IMR-90 (cell line): Measurements from ENCODE around the gene PDZD8. TPM values are rescaled to one million over a fixed set of nuclear protein-coding genes. Genes with fewer than 3 reads are reported as not detected.

Experiments used
- ATAC-seq: fragments of 200-7000 bp; cut with Tn5 transposase; 2 replicates; pipeline ENCODE4 v1.9.1; 2020; ENCODE audit warnings: low read depth, mild to moderate bottlenecking, moderate library complexity
- BruUV-seq: library from RNA; stranded (reverse); fragments of 400-500 nt; replicated peaks from 2 replicates; lab custom pipeline; 2021; lab: Mats Ljungman, UMichigan
- CTCF ChIA-PET: fragments of 300-600 bp; formaldehyde crosslinking; extraction: SDS; loops from one replicate; lab custom pipeline; 2021; ENCODE audit warnings: antibody characterized with exemption; lab: Yijun Ruan, JAX
- POLR2A ChIA-PET: fragments of 300-600 bp; sonication (Branson Sonifier 250); formaldehyde crosslinking; loops from one replicate; lab custom pipeline; 2022; ENCODE audit warnings: antibody characterized with exemption; ENCODE audit not compliant: unreplicated experiment; lab: Charles Lee
- DNase-seq: peaks from one replicate; pipeline ENCODE4 v3.0.0; 2013
- H2AFZ ChIP-seq: replicated peaks from 2 replicates; pipeline ENCODE3; 2013; ENCODE audit warnings: low read length, mild to moderate bottlenecking; ENCODE audit not compliant: poor library complexity
- H2AK5ac ChIP-seq: 2 replicates; pipeline ENCODE4 v1.6.1; 2013; ENCODE audit warnings: low read depth, low read length, inconsistent platforms
- H2AK9ac ChIP-seq: replicated peaks from 2 replicates; pipeline ENCODE3; 2013; ENCODE audit warnings: mild to moderate bottlenecking, low read depth, low read length, moderate library complexity; ENCODE audit not compliant: poor library complexity
- H2BK120ac ChIP-seq: 2 replicates; pipeline ENCODE4 v1.6.1; 2013; ENCODE audit warnings: low read depth, low read length, inconsistent platforms
- H2BK15ac ChIP-seq: 3 replicates; pipeline ENCODE4 v1.6.1; 2013; ENCODE audit warnings: low read depth, low read length, inconsistent platforms
- H2BK20ac ChIP-seq: 2 replicates; pipeline ENCODE4 v1.6.1; 2013; ENCODE audit warnings: low read depth, mild to moderate bottlenecking, inconsistent platforms, low read length, moderate library complexity
- H2BK5ac ChIP-seq: 2 replicates; pipeline ENCODE4 v1.6.1; 2013; ENCODE audit warnings: mild to moderate bottlenecking, low read depth, low read length, inconsistent platforms; ENCODE audit not compliant: poor library complexity, severe bottlenecking
- H3K14ac ChIP-seq: replicated peaks from 2 replicates; pipeline ENCODE4 v1.6.1; 2013; ENCODE audit warnings: low read depth, low read length, inconsistent platforms
- H3K18ac ChIP-seq: 2 replicates; pipeline ENCODE4 v1.6.1; 2013; ENCODE audit warnings: low read depth, low read length, control low read depth
- H3K23ac ChIP-seq: 2 replicates; pipeline ENCODE4 v1.6.1; 2013; ENCODE audit warnings: low read depth, low read length, inconsistent platforms
- H3K27ac ChIP-seq: 2 replicates; pipeline ENCODE4 v1.5.1; 2013; ENCODE audit warnings: mild to moderate bottlenecking, control low read depth, low read length; ENCODE audit not compliant: insufficient read depth
- H3K27me3 ChIP-seq: 2 replicates; pipeline ENCODE4 v1.6.1; 2013; ENCODE audit warnings: low read length; ENCODE audit not compliant: control insufficient read depth, insufficient read depth
- H3K36me3 ChIP-seq: 2 replicates; pipeline ENCODE4 v1.6.1; 2013; ENCODE audit warnings: low read length, mixed read lengths; ENCODE audit not compliant: control insufficient read depth, insufficient read depth
- H3K4ac ChIP-seq: 2 replicates; pipeline ENCODE4 v1.6.1; 2013; ENCODE audit warnings: low read depth, low read length, inconsistent platforms
- H3K4me1 ChIP-seq: 2 replicates; pipeline ENCODE4 v1.6.1; 2013; ENCODE audit warnings: low read length, mixed read lengths; ENCODE audit not compliant: control insufficient read depth, insufficient read depth
- H3K4me2 ChIP-seq: 2 replicates; pipeline ENCODE4 v1.6.1; 2013; ENCODE audit warnings: low read depth, mild to moderate bottlenecking, control low read depth, low read length, moderate library complexity
- H3K4me3 ChIP-seq: 2 replicates; pipeline ENCODE4 v1.5.1; 2013; ENCODE audit warnings: low read depth, mild to moderate bottlenecking, control low read depth, low read length, moderate library complexity; ENCODE audit not compliant: insufficient read depth
- H3K56ac ChIP-seq: 2 replicates; pipeline ENCODE4 v1.6.1; 2013; ENCODE audit warnings: low read length, inconsistent platforms; ENCODE audit not compliant: insufficient read depth; ENCODE audit errors: extremely low read depth
- H3K79me1 ChIP-seq, 2 experiments: 2 replicates each; pipeline ENCODE4 v1.6.1; 2013; ENCODE audit warnings: low read length in 2 of 2, inconsistent platforms in 1 of 2, low read depth in 1 of 2
- H3K9ac ChIP-seq: 2 replicates; pipeline ENCODE4 v1.6.1; 2013; ENCODE audit warnings: low read depth, low read length, control low read depth
- H3K9me1 ChIP-seq: 2 replicates; pipeline ENCODE4 v1.6.1; 2013; ENCODE audit warnings: low read length, inconsistent platforms; ENCODE audit not compliant: insufficient read depth
- H3K9me3 ChIP-seq: 2 replicates; pipeline ENCODE4 v1.6.1; 2013; ENCODE audit warnings: low read length; ENCODE audit not compliant: control insufficient read depth, insufficient read depth
- H4K20me1 ChIP-seq: 2 replicates; pipeline ENCODE4 v1.6.1; 2013; ENCODE audit warnings: low read length, inconsistent platforms; ENCODE audit not compliant: insufficient read depth
- H4K5ac ChIP-seq: 2 replicates; pipeline ENCODE4 v1.6.1; 2013; ENCODE audit warnings: mild to moderate bottlenecking, low read depth, low read length, control low read depth
- H4K8ac ChIP-seq, 2 experiments: 2 replicates each; pipeline ENCODE4 v1.6.1; 2013; ENCODE audit warnings: low read depth in 2 of 2, low read length in 2 of 2, control low read depth in 1 of 2, inconsistent platforms in 1 of 2
- H4K91ac ChIP-seq: 2 replicates; pipeline ENCODE4 v1.6.1; 2013; ENCODE audit warnings: low read depth, low read length, inconsistent platforms; ENCODE audit not compliant: insufficient read depth
- MAFK ChIP-seq: IDR thresholded peaks from 2 replicates; pipeline ENCODE4 v1.6.1; 2012; ENCODE audit warnings: low read depth, low read length, improper control_type of control experiment
- POLR2A ChIP-seq: IDR thresholded peaks from 2 replicates; pipeline ENCODE4 v1.6.1; 2012; ENCODE audit warnings: mild to moderate bottlenecking, low read depth, low read length
- RCOR1 ChIP-seq: IDR thresholded peaks from 2 replicates; pipeline ENCODE4 v1.6.1; 2012; ENCODE audit warnings: mild to moderate bottlenecking, low read length, improper control_type of control experiment; ENCODE audit not compliant: insufficient replicate concordance
- RFX5 ChIP-seq: IDR thresholded peaks from 2 replicates; pipeline ENCODE4 v1.8.0; 2012; ENCODE audit warnings: low read depth, mild to moderate bottlenecking, low read length, moderate library complexity
- SMC3 ChIP-seq: fragments of 150-350 bp; IDR thresholded peaks from 2 replicates; pipeline ENCODE4 v1.6.1; 2016; ENCODE audit warnings: low read depth, mild to moderate bottlenecking, antibody characterized with exemption, low read length, moderate library complexity
- USF2 ChIP-seq: fragments of 150-350 bp; IDR thresholded peaks from 2 replicates; pipeline ENCODE4 v1.6.1; 2017; ENCODE audit warnings: mild to moderate bottlenecking, antibody characterized with exemption, low read length, low read depth
- WGBS, 2 experiments: methylation state at CpG; one replicate each; pipeline versions ENCODE4 v1.1.5 to v1.1.7; 2013; ENCODE audit warnings: missing lambda C conversion rate in 2 of 2; ENCODE audit not compliant: insufficient read length in 1 of 2; ENCODE audit errors: extremely low coverage in 2 of 2; 5-methylcytosine and 5-hydroxymethylcytosine counted together
- dilution Hi-C: fragments of 300-500 bp; cut with HindIII; formaldehyde crosslinking; loops from one replicate; pipeline ENCODE4 v1.14.3; 2018; ENCODE audit warnings: low sequenced_read_pairs; ENCODE audit not compliant: unreplicated experiment
- in situ Hi-C: fragments of 300-500 bp; cut with MboI; formaldehyde crosslinking; loops from 3 replicates; pipeline ENCODE4 v1.14.3; 2019; ENCODE audit warnings: low sequenced_read_pairs, inconsistent platforms, mixed read lengths
- intact Hi-C: fragments of 100-400 bp; cut with micrococcal nuclease; formaldehyde crosslinking; loops from 2 replicates; pipeline ENCODE4 v1.10.0; 2022
- polyA plus RNA-seq, 3 experiments: library from polyadenylated mRNA; depleted of rRNA; stranded (reverse); fragments of >200 nt; gene quantifications; 2 replicates each; pipeline ENCODE4 v1.2.3, GENCODE V29; 2012; ENCODE audit warnings: low replicate concordance in 1 of 3
- total RNA-seq: library from RNA; depleted of rRNA; stranded (reverse); fragments of >200 nt; gene quantifications from 2 replicates; pipeline ENCODE4 v1.2.3, GENCODE V29; 2012
- TF ChIP-seq, protein P1 (sequence below): fragments of 150-350 bp; IDR thresholded peaks from 2 replicates; pipeline ENCODE4 v1.6.1; 2016; ENCODE audit warnings: low read depth, mild to moderate bottlenecking, low read length, moderate library complexity, borderline replicate concordance
- TF ChIP-seq, protein P2 (sequence below): conservative IDR thresholded peaks from 2 replicates; pipeline ENCODE4 v1.5.1; 2012; ENCODE audit warnings: mild to moderate bottlenecking, low read depth, low read length, improper control_type of control experiment

Gene PDZD8
- total and polyA plus RNA-seq, 2 of the 4 experiments (the other 2 are of a cell fraction) = 11.3 to 20.4 TPM

DNA sequence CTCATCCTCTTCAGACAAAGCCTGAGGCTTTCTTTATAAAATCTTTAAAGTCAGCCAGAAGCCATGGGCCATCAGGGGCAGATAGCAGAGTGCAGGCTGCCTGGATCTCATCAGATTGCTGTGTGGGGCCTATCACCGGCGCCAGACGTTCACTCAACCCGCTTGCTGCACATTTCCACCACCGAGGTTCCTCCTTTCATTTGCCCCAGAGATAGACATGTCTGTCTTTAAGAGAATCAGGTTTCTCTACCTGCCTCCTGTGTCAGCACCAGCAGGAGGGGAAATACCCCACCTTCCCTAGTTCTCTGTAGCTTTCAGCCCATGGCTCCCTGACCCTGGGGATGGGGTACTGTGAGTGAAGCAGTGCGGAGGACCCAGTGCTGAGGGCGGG is 112.3 kb downstream of the PDZD8 start:
- no TSS peak for BruUV-seq
- no peak overlapping the region for H3K9ac ChIP-seq
- no peak overlapping the region for H4K5ac ChIP-seq
- H4K91ac ChIP-seq = no peak overlapping the region
- H3K27ac ChIP-seq = no peak overlapping the region
- no peak overlapping the region for H3K4me3 ChIP-seq
- peaks cover 4% of the 10 kb centered on the region for H3K27me3 ChIP-seq
- H4K20me1 ChIP-seq = no peaks in the 10 kb centered on the region
- H2AK5ac ChIP-seq = no peak overlapping the region
- DNase-seq (no peak), ATAC-seq (no peak)
- dilution Hi-C loops = no loop called here
- no peak overlapping the region for H2BK5ac ChIP-seq
- no peak overlapping the region for H2BK20ac ChIP-seq
- H3K9me3 ChIP-seq = no peaks in the 10 kb centered on the region
- H3K9me1 ChIP-seq = no peaks in the 10 kb centered on the region
- no peak overlapping the region for H3K56ac ChIP-seq
- no peaks in the 10 kb centered on the region for H3K79me1 ChIP-seq
- in situ Hi-C loops = no loop called here
- no peaks in the 10 kb centered on the region for H3K4me1 ChIP-seq
- no CpG with 5 or more reads among the region's 7 CpGs for WGBS, 2 experiments
- no peak overlapping the region for H2AFZ ChIP-seq
- no peaks in the 10 kb centered on the region for H3K36me3 ChIP-seq
- no peak overlapping the region for H3K14ac ChIP-seq
- no peak overlapping the region for H3K18ac ChIP-seq
- no peak overlapping the region for H2BK15ac ChIP-seq
- H3K23ac ChIP-seq = no peak overlapping the region
- intact Hi-C loops = no loop called here
- H4K8ac ChIP-seq = no peak overlapping the region
- H3K4me2 ChIP-seq = no peak overlapping the region
- no peak for TF ChIP-seq USF2
- no peak for TF ChIP-seq RCOR1
- TF ChIP-seq MAFK = no peak
- TF ChIP-seq, protein P1, sequence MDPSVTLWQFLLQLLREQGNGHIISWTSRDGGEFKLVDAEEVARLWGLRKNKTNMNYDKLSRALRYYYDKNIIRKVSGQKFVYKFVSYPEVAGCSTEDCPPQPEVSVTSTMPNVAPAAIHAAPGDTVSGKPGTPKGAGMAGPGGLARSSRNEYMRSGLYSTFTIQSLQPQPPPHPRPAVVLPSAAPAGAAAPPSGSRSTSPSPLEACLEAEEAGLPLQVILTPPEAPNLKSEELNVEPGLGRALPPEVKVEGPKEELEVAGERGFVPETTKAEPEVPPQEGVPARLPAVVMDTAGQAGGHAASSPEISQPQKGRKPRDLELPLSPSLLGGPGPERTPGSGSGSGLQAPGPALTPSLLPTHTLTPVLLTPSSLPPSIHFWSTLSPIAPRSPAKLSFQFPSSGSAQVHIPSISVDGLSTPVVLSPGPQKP = no peak
- TF ChIP-seq, protein P2, sequence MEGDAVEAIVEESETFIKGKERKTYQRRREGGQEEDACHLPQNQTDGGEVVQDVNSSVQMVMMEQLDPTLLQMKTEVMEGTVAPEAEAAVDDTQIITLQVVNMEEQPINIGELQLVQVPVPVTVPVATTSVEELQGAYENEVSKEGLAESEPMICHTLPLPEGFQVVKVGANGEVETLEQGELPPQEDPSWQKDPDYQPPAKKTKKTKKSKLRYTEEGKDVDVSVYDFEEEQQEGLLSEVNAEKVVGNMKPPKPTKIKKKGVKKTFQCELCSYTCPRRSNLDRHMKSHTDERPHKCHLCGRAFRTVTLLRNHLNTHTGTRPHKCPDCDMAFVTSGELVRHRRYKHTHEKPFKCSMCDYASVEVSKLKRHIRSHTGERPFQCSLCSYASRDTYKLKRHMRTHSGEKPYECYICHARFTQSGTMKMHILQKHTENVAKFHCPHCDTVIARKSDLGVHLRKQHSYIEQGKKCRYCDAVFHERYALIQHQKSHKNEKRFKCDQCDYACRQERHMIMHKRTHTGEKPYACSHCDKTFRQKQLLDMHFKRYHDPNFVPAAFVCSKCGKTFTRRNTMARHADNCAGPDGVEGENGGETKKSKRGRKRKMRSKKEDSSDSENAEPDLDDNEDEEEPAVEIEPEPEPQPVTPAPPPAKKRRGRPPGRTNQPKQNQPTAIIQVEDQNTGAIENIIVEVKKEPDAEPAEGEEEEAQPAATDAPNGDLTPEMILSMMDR = no peak
- TF ChIP-seq RFX5 = no peak
- no peak for TF ChIP-seq SMC3
- no peak for TF ChIP-seq POLR2A
- ChIA-PET CTCF (no interaction called here), POLR2A (no interaction called here)
- no peak overlapping the region for H2BK120ac ChIP-seq
- no peak overlapping the region for H2AK9ac ChIP-seq
- H3K4ac ChIP-seq = no peak overlapping the region
